GM10248 (cell line): ENCODE measurements around the gene CIDEB.
A peak's percentile ranks its signal among the peaks of the same experiment; 100 is the strongest.

ENCODE experiments used
- CTCF ChIA-PET: fragments of 300-600 bp; sonication (Branson Sonifier 250); formaldehyde crosslinking; extraction: SDS; loops from one replicate; lab custom pipeline; 2021; ENCODE audit warnings: antibody characterized with exemption; lab: Yijun Ruan, JAX
- POLR2A ChIA-PET: fragments of 350-650 bp; sonication (Branson Sonifier 250); formaldehyde crosslinking; extraction: SDS; loops from one replicate; lab custom pipeline; 2020; ENCODE audit warnings: antibody characterized with exemption; lab: Yijun Ruan, JAX
- DNase-seq: peaks from one replicate; pipeline ENCODE4 v3.0.0; 2012; ENCODE audit errors: extremely low spot score
- TF ChIP-seq, protein P1 (sequence below): IDR thresholded peaks from 2 replicates; pipeline ENCODE4 v1.5.1; 2012; ENCODE audit warnings: mild to moderate bottlenecking, low read depth; ENCODE audit errors: extremely low read depth, missing control alignments, control extremely low read depth

The CIDEB gene

GRCh38 chr14:24290746-24291145, 17.0 kb downstream of the CIDEB start:
- TF ChIP-seq, protein P1, sequence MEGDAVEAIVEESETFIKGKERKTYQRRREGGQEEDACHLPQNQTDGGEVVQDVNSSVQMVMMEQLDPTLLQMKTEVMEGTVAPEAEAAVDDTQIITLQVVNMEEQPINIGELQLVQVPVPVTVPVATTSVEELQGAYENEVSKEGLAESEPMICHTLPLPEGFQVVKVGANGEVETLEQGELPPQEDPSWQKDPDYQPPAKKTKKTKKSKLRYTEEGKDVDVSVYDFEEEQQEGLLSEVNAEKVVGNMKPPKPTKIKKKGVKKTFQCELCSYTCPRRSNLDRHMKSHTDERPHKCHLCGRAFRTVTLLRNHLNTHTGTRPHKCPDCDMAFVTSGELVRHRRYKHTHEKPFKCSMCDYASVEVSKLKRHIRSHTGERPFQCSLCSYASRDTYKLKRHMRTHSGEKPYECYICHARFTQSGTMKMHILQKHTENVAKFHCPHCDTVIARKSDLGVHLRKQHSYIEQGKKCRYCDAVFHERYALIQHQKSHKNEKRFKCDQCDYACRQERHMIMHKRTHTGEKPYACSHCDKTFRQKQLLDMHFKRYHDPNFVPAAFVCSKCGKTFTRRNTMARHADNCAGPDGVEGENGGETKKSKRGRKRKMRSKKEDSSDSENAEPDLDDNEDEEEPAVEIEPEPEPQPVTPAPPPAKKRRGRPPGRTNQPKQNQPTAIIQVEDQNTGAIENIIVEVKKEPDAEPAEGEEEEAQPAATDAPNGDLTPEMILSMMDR: no peak
- DNase-seq: no peak
- POLR2A ChIA-PET: interaction anchor here (1.2 kb wide), 2 partner anchors 20 to 28 kb away, joined by 3 read pairs; partner anchors contain the start of gene TGM1
- CTCF ChIA-PET: interaction anchor here (0.7 to 15.5 kb wide), 13 partner anchors 8 to 182 kb away, joined by 3 to 323 read pairs (median 7); partner anchors contain the start of genes CBLN3, CIDEB, DHRS1 and IRF9

DNA sequence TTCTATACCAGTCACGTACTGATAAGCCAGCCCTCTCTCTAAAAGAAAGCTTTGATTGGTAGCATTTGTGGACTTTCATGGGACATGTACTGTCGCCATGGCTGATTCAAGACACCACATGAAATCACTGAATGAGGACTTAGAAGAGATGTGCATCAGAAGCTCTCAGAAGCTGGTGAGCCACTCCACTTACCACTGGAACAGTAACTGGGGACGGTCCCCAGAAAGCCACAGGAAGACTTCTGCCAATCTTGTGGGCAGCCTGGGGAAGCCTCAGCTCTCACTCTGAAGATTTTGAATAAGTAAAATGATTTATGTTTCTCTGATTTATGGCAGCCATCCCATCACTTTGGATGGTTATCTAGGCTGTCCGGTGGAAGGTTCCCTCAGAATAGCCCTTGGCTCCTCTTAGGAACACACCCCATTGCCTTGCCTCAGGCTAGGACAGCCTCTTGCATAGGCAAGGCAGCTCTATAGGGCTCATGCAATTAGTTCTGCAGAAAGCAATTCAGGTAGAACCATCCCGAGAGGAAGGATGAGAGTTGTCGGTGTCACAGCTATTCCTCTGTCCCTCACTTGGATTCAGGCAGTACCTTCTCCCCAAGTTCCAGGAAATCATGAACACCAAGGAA, 18.0 kb downstream of the CIDEB start:
- DNase-seq: peak; percentile 58
- POLR2A ChIA-PET: interaction anchor here (1.2 kb wide), 2 partner anchors 19 to 27 kb away, joined by 3 read pairs; partner anchors contain the start of gene TGM1
- TF ChIP-seq, protein P1: no peak
- CTCF ChIA-PET: interaction anchor here (0.6 to 15.5 kb wide), 14 partner anchors 9 to 181 kb away, joined by 3 to 323 read pairs (median 6); partner anchors contain the start of genes CBLN3, CIDEB, DHRS1 and KHNYN

- DNase-seq: no peak
- TF ChIP-seq, protein P1: no peak
- ChIA-PET CTCF (interaction anchor here (1.0 to 13.3 kb wide), 3 partner anchors 11 to 44 kb away, joined by 4 to 121 read pairs (median 4); partner anchors contain the start of genes DHRS1 and NOP9), POLR2A (no interaction called here)
These were observed 20.8 kb downstream of the CIDEB start for GRCh38 chr14:24286996-24287395.

DNA sequence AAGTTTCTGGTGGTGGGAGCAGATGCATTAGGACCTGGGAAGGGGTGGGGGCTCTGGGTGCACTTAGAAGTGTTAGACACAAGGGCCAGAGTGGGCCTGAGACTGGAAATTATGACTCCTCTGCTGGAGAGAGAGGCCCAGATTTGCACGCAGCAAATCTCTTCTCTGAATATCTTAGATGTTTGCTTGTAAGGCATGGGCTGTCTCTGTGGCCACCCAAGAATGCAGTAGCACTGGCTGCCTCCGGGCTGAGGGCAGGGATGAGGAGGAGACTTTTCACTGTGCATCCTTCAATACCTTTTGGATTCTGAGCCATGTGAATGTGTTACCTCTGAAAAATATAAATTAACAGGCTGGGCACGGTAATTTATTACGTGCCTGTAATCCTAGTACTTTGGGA, 22.4 kb downstream of the CIDEB start:
- ChIA-PET CTCF (interaction anchor here (0.7 to 13.3 kb wide), 5 partner anchors 13 to 43 kb away, joined by 3 to 121 read pairs (median 3); partner anchors contain the start of genes CIDEB, DHRS1, NOP9 and TINF2), POLR2A (no interaction called here)
- TF ChIP-seq, protein P1: no peak
- no peak for DNase-seq

DNA sequence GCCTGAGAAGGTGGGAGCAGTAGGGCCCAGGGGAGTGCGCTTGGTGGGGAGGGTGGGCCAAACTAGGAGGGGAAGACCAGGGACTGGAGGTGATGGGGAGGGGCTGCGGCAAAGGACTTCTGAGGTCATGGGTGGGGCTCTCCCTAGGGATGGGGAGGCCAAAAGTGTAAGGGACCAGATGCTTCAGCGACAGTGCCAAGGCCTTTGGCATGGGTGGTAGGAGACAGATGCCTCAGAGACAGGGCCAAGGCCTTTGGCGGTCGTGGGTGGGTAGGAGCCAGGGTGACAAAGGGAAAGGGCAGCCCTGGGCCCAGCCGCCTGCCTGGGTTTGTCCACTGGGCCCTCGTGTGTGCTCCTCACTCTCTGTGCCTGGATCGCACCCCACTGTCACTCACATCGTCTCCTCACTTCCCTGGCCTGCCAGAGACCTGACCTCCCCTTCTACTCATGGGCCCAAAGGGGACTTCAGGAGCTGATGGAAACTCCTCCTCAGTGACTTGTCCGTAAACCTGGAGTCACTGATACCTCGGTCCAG, 23.2 kb downstream of the CIDEB start:
- ChIA-PET CTCF (interaction anchor here (0.7 to 13.3 kb wide), 8 partner anchors 14 to 147 kb away, joined by 3 to 121 read pairs (median 4); partner anchors contain the start of genes CIDEB, DHRS1, MDP1 and NOP9), POLR2A (no interaction called here)
- TF ChIP-seq, protein P1: no peak
- no peak for DNase-seq

- TF ChIP-seq, protein P1: no peak
- ChIA-PET CTCF (interaction anchor here (1.1 to 13.3 kb wide), 10 partner anchors 7 to 148 kb away, joined by 3 to 121 read pairs (median 4); partner anchors contain the start of genes CIDEB, DHRS1, MDP1 and NOP9), POLR2A (no interaction called here)
- no peak for DNase-seq
These were observed 23.8 kb downstream of the CIDEB start for GRCh38 chr14:24283796-24284460.
